Hepatocyte (in vitro differentiated cells): Measurements from ENCODE around the gene LGALS8.

Source experiments
- EZH2 ChIP-seq: fragments of 200-600 bp; sonication (generic); IDR thresholded peaks from 2 replicates; pipeline ENCODE4 v1.6.1; 2016; ENCODE audit warnings: antibody characterized with exemption, mild to moderate bottlenecking, borderline replicate concordance
- TF ChIP-seq, protein P1 (sequence below): fragments of 200-600 bp; sonication (generic); IDR thresholded peaks from 2 replicates; pipeline ENCODE4 v1.5.1; 2016; ENCODE audit warnings: antibody characterized with exemption, mild to moderate bottlenecking; ENCODE audit not compliant: poor library complexity

DNA sequence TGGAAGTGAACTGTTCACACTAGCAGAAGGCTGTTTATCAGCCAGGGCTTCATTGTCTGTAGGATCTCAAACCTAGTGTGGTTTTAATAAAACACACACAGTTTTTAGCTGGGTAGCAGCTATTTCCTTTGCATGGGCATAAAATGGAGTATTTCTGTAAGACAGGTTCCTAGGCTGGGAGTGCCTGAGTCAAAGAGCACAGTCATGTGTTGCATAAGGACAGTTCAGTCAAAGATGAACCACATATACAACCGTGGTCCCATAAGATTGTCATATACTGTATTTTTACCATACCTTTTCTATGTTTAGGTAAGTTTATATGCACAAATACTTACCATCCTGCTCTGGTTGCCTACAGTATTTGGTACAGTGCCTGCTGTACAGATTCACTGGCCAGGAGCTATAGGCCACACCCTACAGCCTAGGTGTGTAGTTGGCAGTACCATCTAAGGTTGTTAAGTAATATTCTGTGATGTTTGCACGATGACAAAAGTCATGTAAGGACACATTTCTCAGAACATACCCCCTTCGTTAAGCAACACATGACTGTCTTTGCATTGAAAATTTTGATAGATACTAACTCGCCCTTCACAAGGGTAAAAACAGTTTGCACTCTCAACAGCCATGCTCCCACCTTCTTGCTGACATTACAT lies 17.2 kb downstream of the LGALS8 start:
- TF ChIP-seq, protein P1, sequence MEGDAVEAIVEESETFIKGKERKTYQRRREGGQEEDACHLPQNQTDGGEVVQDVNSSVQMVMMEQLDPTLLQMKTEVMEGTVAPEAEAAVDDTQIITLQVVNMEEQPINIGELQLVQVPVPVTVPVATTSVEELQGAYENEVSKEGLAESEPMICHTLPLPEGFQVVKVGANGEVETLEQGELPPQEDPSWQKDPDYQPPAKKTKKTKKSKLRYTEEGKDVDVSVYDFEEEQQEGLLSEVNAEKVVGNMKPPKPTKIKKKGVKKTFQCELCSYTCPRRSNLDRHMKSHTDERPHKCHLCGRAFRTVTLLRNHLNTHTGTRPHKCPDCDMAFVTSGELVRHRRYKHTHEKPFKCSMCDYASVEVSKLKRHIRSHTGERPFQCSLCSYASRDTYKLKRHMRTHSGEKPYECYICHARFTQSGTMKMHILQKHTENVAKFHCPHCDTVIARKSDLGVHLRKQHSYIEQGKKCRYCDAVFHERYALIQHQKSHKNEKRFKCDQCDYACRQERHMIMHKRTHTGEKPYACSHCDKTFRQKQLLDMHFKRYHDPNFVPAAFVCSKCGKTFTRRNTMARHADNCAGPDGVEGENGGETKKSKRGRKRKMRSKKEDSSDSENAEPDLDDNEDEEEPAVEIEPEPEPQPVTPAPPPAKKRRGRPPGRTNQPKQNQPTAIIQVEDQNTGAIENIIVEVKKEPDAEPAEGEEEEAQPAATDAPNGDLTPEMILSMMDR: no peak
- no peak for TF ChIP-seq EZH2
